HG02970 (cell line): ENCODE results near the gene EYA2.
"Not testable (repeated sequence)": the region's sequence is repeated elsewhere in the genome, so short reads cannot be mapped to it uniquely, and the experiment has no call there.

ENCODE experiments used
- ATAC-seq: cut with Tn5 transposase; IDR thresholded peaks from one replicate; pipeline ENCODE4 v1.9.1; 2021; ENCODE audit warnings: mild to moderate bottlenecking, moderate library complexity, moderate number of reproducible peaks; ENCODE audit not compliant: unreplicated experiment, low FRiP score

The EYA2 gene

GRCh38 chr20:47188540-47188939, 293.9 kb downstream of the EYA2 start:
- no peak for ATAC-seq

GRCh38 chr20:47189060-47189459, 294.4 kb downstream of the EYA2 start:
- ATAC-seq = no peak

DNA sequence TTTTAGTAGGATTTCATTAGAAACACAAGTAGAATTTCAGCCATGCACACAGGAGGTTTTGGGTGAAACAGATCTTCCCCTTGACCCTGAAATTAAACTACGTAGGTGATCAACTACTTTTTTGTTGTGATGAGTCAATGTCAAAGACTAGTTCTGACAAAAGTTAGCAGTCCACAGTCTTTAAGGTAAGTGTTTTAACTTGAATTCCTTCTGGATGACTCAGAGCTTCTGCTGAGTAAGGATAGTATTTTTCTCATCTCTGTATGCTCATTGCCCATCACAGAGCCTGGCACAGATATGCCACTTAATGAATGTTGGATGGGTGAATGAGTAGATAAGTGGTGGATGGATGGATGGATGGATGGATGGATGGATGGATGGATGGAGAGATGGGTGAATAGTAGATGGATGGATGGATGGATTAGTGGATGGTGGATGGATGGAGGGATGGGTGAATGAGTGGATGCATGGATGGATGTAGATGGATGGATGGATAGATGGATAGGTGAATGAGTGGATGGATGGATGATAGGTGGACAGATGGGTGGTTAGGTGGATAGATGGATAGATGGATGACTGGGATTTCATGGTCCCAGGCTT, 296.5 kb downstream of the EYA2 start:
- no peak for ATAC-seq

DNA sequence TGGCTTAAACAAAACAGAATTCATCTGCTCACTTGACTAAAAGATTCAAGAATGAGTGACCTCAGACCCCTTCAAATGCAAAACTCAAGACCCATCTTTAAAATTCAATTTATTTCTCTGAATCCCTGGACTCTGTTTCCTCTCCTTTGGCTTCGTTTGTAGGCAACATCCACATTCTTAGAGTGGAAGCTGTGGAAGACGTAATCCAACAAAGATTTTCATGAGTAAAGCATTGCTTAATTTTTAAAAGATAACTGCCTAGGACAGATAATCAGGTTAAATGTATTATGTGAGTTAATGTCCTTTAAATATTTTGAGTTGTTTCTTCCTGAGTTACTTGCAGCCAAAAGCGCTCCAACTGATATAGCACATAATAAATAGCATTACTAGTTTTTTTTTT, 297.3 kb downstream of the EYA2 start:
- ATAC-seq = no peak

GRCh38 chr20:47195573-47195972, 300.9 kb downstream of the EYA2 start:
- no peak for ATAC-seq

DNA sequence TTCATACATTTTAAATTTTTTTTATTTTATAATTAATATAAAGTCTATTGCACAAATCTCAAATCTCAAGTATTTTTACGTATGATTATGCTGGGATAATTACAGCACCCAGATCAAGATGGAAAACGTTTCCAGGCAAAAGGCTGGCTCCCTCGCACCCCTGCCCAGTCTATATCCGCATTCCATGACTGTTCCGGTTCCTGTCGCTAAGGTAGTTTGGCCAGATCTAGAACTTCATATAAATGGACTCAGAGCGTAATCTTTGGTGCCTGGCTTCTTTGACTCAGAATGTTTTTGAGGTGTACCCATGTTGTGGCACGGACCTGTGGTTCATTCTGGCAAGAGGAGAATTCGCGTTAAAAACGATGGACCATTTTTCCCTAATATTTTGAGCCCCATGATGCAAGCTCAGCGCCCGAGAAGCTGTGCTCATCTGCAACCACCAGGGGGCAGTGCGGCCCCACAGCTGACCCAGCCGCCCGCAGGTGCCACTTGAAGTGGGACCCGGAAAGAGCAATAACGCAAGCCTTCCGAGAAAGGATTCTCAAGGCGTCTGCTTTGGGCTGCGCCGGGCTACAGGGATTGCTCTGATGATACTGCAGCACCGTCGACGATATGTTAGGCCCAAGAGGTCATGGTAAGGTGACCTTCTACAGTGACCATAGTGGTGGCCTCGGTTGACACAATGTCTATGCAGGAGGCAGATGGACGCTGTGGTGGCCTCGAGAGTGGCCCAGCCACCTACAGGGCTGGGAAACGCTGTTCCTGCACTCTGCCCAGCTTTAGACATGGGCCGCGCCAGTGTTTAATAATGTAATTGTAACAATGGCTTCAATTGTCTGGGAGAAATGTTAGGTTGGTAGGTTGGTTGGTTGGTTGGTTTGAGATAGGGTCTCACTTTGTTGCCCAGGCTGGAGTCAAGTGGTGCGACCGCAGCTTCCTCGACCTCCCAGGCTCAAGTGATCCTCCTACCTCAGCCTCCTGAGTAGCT, 301.7 kb downstream of the EYA2 start:
- ATAC-seq = no peak

DNA sequence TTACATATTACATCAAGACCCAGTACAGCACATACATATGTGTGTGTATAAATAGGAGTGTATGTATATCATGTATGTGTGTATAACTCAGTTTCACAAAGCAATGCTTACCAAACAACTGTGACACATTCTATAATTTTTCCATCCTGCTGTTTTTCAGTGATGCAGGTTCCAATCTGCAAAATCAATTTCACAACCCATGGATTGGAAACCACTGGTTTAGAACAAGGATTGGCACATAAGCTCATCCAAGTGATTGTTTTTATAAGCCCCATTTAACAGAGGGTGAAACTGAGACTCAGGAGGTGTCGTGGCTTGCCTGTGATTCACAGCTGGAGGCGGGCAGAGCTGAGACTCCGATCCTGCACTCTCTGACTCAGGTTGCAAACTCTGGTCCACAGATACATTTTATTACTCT, 303.6 kb downstream of the EYA2 start:
- no peak for ATAC-seq

DNA sequence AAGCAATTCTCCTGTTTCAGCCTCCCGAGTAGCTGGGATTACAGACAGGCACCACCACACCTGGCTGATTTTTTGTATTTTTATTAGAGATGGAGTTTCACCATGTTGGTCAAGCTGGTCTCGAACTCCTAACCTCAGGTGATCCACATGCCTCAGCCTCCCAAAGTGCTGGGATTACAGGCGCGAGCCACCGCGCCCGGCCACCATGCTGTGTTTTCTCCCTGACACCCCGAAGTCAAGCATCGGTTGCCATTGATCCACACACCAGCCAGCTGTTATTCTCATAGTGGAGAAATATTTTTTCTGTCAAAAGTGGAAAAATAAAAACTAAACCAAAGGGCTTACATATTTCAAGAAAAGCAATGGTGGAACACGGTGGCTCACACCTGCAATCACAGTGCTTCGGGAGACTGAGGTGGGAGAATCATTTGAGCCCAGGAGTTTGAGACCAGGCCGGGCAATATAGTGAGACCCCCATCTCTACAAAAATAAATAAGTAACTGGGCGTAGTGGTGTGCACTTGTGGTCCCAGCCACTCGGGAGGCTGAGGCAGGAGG, 304.4 kb downstream of the EYA2 start:
- ATAC-seq = no peak

DNA sequence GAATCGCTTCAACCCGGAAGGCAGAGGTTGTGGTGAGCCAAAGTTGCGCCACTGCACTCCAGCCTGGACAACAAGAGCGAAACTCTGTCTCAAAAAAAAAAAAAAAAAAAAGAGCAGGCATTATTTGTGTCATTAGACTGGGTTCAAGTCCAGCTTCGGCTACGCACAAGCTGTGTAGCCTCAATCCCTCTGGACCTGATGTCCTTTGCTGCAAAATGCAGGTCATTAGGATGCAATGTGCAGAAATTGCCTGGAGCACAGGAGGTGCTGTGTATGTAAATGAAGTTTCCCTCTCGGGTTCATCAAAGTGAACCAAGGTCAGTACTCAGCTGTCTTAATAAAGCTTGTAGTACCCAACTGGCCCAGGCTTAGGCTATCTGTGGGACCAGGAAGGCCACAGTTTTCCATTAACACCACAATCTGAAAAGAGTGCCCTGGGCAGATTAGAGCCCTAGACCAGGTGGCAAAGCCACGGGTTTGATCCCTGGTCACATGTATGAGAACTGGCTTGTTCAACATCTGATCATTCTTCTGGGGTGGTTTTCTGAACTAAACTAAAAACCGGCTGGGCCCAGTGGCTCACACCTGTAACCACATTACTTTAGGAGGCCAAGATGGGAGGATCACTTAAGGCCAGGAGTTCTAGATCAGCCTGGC, 306.6 kb downstream of the EYA2 start:
- no peak for ATAC-seq

GRCh38 chr20:47202733-47203667, 308.4 kb downstream of the EYA2 start:
- no peak for ATAC-seq

- no peak for ATAC-seq
These were observed 309.6 kb downstream of the EYA2 start for GRCh38 chr20:47204008-47204849.

DNA sequence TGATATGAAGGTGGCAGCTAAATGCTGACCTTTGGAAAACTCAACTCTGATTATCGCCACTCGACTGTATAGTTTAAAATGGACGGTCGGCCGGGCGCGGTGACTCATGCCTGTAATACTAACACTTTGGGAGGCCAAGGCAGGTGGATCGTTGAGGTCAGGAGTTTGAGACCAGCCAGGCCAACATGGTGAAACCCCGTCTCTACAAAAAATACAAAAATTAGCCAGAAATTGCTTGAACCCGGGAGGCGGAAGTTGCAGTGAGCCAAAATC, 310.1 kb downstream of the EYA2 start:
- not testable (repeated sequence) for ATAC-seq

GRCh38 chr20:47205577-47206123, 311.0 kb downstream of the EYA2 start:
- ATAC-seq = no peak

GRCh38 chr20:47206552-47206951, 311.9 kb downstream of the EYA2 start:
- not testable (repeated sequence) for ATAC-seq

DNA sequence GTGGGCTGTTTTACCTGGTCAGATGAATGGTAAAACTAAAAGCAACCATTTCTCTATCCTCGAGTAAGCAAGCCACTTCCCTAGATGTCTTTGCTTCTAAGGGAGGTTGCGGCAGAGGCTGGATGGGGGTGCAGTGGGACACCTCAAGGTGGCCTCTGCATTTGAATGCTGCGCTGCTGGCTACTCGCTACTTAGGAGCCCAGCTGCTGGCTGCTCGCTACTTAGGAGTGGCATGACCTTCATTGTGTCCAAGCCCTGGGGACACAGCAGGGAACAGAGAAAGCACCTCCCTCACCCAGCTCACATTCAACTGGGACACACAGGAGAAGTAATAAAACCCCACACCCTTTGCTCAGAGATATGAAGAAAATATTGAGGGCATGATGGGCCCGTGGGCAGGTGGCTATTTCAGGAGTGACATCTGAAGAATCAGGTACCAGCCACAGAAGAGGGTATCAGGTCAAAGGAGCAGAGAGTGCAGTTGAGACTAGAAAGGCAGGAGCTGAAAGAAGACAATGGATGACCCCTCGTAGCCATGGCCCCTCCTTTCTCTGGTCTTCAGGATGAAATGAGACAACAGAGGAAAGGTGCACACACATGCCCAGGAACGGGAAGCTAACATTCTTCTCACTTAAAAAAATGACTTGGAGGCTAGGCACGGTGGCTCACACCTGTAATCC, 312.5 kb downstream of the EYA2 start:
- ATAC-seq = no peak

DNA sequence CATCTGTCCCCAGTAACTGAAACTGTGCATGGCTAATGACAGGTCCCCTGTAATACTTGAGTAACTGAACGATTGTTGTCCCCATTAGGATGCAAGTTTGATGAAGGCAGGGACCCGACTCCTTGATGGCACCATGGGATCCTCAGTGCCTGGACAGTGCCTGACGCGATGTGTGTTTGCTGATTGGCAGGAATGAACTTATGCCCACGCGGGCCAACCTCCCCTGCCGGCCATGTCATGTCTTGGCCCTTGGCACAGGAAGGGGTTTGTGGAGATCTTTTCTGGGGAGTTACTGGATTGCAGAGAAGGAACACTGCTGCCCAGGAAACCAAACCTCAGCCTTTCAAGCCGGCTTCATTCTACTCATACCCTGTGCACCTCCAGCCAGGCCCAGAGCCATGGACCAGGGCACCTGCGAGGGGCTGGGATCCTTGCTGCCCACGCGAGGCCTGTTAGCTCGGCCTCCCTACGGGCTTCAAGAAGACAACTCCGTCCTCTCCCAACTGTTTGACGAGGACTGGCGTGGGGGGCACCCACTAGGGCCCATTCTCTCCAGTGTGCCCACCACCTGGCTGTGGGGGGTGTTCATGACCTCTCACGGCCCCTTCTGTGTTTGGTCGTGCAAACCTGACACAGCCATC, 314.0 kb downstream of the EYA2 start:
- no peak for ATAC-seq

DNA sequence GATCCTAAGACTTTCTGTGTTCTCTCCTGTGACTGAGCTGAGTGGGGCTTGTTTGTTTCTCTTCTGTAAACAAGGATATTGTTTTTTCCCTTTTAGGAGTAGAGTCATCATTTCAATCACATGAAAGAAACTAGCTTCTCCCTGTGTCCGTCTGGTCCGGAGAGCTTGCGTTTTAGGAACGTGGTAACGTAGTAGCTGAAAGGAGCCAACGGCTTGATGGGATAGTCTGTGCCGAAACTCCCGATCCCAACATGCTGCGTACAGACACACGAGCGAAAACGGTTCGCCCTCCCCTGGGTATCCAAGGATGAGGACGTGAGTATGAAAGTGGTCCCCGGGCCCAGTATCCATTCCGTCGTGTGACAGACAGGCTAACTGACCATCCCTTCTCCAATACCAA, 315.3 kb downstream of the EYA2 start:
- ATAC-seq = no peak

DNA sequence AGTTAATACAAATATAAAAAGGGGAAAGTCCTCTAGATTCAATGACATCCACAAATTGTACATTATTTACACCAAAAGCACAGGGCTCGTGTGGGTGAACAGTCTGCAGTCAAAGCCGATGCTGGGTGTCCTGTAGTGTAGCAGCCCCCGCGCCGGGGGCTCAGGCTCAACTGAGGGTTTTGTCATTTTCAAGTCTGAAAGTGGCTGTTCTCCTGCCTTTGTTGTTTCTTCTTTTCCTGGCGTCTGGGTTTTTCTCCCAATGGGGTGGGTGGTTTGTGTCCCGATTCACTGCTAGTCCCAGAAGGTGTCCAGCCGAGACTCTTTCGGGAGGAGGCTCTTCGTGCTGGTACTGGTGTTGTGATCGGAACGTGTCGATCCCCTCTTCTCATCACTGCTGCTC, 315.8 kb downstream of the EYA2 start:
- no peak for ATAC-seq
